RWPE2 (cell line): ENCODE measurements around the gene TMEM132D.

Experiments
- ATAC-seq: fragments of 200-7000 bp; cut with Tn5 transposase; 3 replicates; pipeline ENCODE4 v1.9.1; 2021; ENCODE audit warnings: low read depth
- DNase-seq: peaks from one replicate; pipeline ENCODE4 v3.0.0-alpha.2; 2020; ENCODE audit warnings: low spot score
- H3K27ac ChIP-seq: fragments of 450-650 bp; 2 replicates; pipeline ENCODE4 v1.5.1; 2017; ENCODE audit warnings: mild to moderate bottlenecking; ENCODE audit not compliant: poor library complexity, severe bottlenecking
- H3K27me3 ChIP-seq: fragments of 250-450 bp; sonication (Bioruptor Pico); 2 replicates; pipeline ENCODE4 v1.5.1; 2021; ENCODE audit warnings: mild to moderate bottlenecking, moderate library complexity; ENCODE audit not compliant: insufficient read depth, poor library complexity, severe bottlenecking
- H3K36me3 ChIP-seq: fragments of 250-450 bp; sonication (Bioruptor Pico); 2 replicates; pipeline ENCODE4 v1.5.1; 2020; ENCODE audit warnings: low read depth, mild to moderate bottlenecking, moderate library complexity
- H3K4me1 ChIP-seq: fragments of 250-450 bp; sonication (Bioruptor Pico); 2 replicates; pipeline ENCODE4 v1.5.1; 2021; ENCODE audit warnings: mild to moderate bottlenecking, moderate library complexity; ENCODE audit not compliant: insufficient read depth, poor library complexity, severe bottlenecking
- H3K4me3 ChIP-seq: fragments of 250-450 bp; sonication (Bioruptor Pico); 2 replicates; pipeline ENCODE4 v1.5.1; 2021; ENCODE audit warnings: mild to moderate bottlenecking, moderate library complexity; ENCODE audit not compliant: severe bottlenecking
- H3K9me3 ChIP-seq: fragments of 250-450 bp; sonication (Bioruptor Pico); 2 replicates; pipeline ENCODE4 v1.5.1; 2021; ENCODE audit warnings: mild to moderate bottlenecking, moderate library complexity; ENCODE audit not compliant: severe bottlenecking
- CTCF ChIP-seq: fragments of 450-650 bp; IDR thresholded peaks from one replicate; pipeline ENCODE4 v1.5.1; 2017; ENCODE audit warnings: mild to moderate bottlenecking, moderate library complexity; ENCODE audit not compliant: poor library complexity, severe bottlenecking

The TMEM132D gene

GRCh38 chr12:129617849-129618248 lies 286.0 kb downstream of the TMEM132D start:
- Histone ChIP-seq H3K36me3 (no peaks in the 10 kb centered on the region), H3K4me1 (no peaks in the 10 kb centered on the region), H3K27ac (no peak overlapping the region), H3K4me3 (no peak overlapping the region), H3K9me3 (peaks cover 7% of the 10 kb centered on the region), H3K27me3 (no peaks in the 10 kb centered on the region)
- ATAC-seq (no peak), DNase-seq (no peak)
- no peak for TF ChIP-seq CTCF

- Histone ChIP-seq H3K4me1 (no peaks in the 10 kb centered on the region), H3K36me3 (no peaks in the 10 kb centered on the region), H3K4me3 (no peak overlapping the region), H3K9me3 (peaks cover 7% of the 10 kb centered on the region), H3K27ac (no peak overlapping the region), H3K27me3 (no peaks in the 10 kb centered on the region)
- TF ChIP-seq CTCF = no peak
- DNase-seq (no peak), ATAC-seq (peak; percentile 45)
These were observed 288.8 kb downstream of the TMEM132D start for GRCh38 chr12:129615001-129615400.

GRCh38 chr12:129614221-129614885 lies 289.5 kb downstream of the TMEM132D start:
- no peak overlapping the region for H3K27ac ChIP-seq
- no peak overlapping the region for H3K4me3 ChIP-seq
- TF ChIP-seq CTCF = no peak
- H3K9me3 ChIP-seq = peaks cover 7% of the 10 kb centered on the region
- DNase-seq = no peak
- no peak for ATAC-seq
- no peaks in the 10 kb centered on the region for H3K4me1 ChIP-seq
- no peaks in the 10 kb centered on the region for H3K36me3 ChIP-seq
- no peaks in the 10 kb centered on the region for H3K27me3 ChIP-seq

GRCh38 chr12:129613314-129613713 lies 290.5 kb downstream of the TMEM132D start:
- H3K27me3 ChIP-seq = no peaks in the 10 kb centered on the region
- H3K4me1 ChIP-seq = no peaks in the 10 kb centered on the region
- H3K9me3 ChIP-seq = peaks cover 4% of the 10 kb centered on the region
- TF ChIP-seq CTCF = no peak
- DNase-seq (no peak), ATAC-seq (no peak)
- H3K36me3 ChIP-seq = no peaks in the 10 kb centered on the region
- H3K27ac ChIP-seq = no peak overlapping the region
- no peak overlapping the region for H3K4me3 ChIP-seq

- DNase-seq (no peak), ATAC-seq (no peak)
- Histone ChIP-seq H3K27ac (no peak overlapping the region), H3K4me1 (peaks cover 4% of the 10 kb centered on the region), H3K4me3 (no peak overlapping the region), H3K36me3 (no peaks in the 10 kb centered on the region), H3K27me3 (no peaks in the 10 kb centered on the region), H3K9me3 (no peaks in the 10 kb centered on the region)
- TF ChIP-seq CTCF = no peak
These were observed 293.2 kb downstream of the TMEM132D start for GRCh38 chr12:129610601-129611120.
